OCI-LY1 (cell line): ENCODE measurements around the gene ZYX.

ENCODE experiments used
- H2AFZ ChIP-seq: fragments of 200-600 bp; sonication (generic), shearing (Covaris generic); 2 replicates; pipeline ENCODE4 v1.6.0; 2014; ENCODE audit warnings: antibody characterized with exemption, mild to moderate bottlenecking, low read length
- H3F3A ChIP-seq: fragments of 200-600 bp; sonication (generic), shearing (Covaris generic); 2 replicates; pipeline ENCODE4 v1.6.0; 2014; ENCODE audit warnings: mild to moderate bottlenecking, antibody characterized with exemption, low read length, moderate library complexity; ENCODE audit not compliant: insufficient read depth
- H3K27ac ChIP-seq: fragments of 200-600 bp; sonication (generic); 2 replicates; pipeline ENCODE4 v1.5.1; 2014; ENCODE audit warnings: low read length, mixed run types, mild to moderate bottlenecking, low read depth; ENCODE audit not compliant: poor library complexity, severe bottlenecking
- H3K27me3 ChIP-seq: fragments of 200-600 bp; sonication (generic); 2 replicates; pipeline ENCODE4 v1.6.0; 2014; ENCODE audit warnings: antibody characterized with exemption, mild to moderate bottlenecking, low read length, moderate library complexity; ENCODE audit not compliant: insufficient read depth
- H3K36me3 ChIP-seq: fragments of 200-600 bp; sonication (generic); 2 replicates; pipeline ENCODE4 v1.6.1; 2014; ENCODE audit warnings: mild to moderate bottlenecking, antibody characterized with exemption, low read length, moderate library complexity, mixed read lengths; ENCODE audit not compliant: insufficient read depth
- H3K4me1 ChIP-seq: fragments of 200-600 bp; sonication (generic); 2 replicates; pipeline ENCODE4 v1.5.1; 2014; ENCODE audit warnings: mild to moderate bottlenecking, low read length, moderate library complexity; ENCODE audit not compliant: insufficient read depth, severe bottlenecking
- H3K4me2 ChIP-seq: fragments of 200-600 bp; sonication (generic), shearing (Covaris generic); 2 replicates; pipeline ENCODE4 v1.6.1; 2014; ENCODE audit warnings: low read length
- H3K4me3 ChIP-seq: fragments of 200-600 bp; sonication (generic); 2 replicates; pipeline ENCODE4 v1.5.1; 2014; ENCODE audit warnings: low read length, low read depth, mild to moderate bottlenecking, mixed read lengths; ENCODE audit not compliant: poor library complexity, severe bottlenecking
- H3K79me2 ChIP-seq: fragments of 200-600 bp; shearing (Covaris generic); 2 replicates; pipeline ENCODE4 v1.6.1; 2016; ENCODE audit warnings: mixed run types, low read length, mixed read lengths; ENCODE audit not compliant: insufficient read depth
- H3K9ac ChIP-seq: fragments of 200-600 bp; sonication (generic), shearing (Covaris generic); 2 replicates; pipeline ENCODE4 v1.6.1; 2014; ENCODE audit warnings: mild to moderate bottlenecking, low read length, mixed read lengths
- H3K9me2 ChIP-seq: fragments of 200-600 bp; sonication (generic), shearing (Covaris generic); 2 replicates; pipeline ENCODE4 v1.6.1; 2014; ENCODE audit warnings: low read depth, mild to moderate bottlenecking, low read length, mixed read lengths
- H3K9me3 ChIP-seq: fragments of 200-600 bp; shearing (Covaris generic); 2 replicates; pipeline ENCODE4 v1.6.1; 2014; ENCODE audit warnings: low read length, mixed read lengths
- H4K20me1 ChIP-seq: fragments of 200-600 bp; sonication (generic), shearing (Covaris generic); 2 replicates; pipeline ENCODE4 v1.6.0; 2016; ENCODE audit warnings: mild to moderate bottlenecking, low read length; ENCODE audit not compliant: insufficient read depth
- CTCF ChIP-seq: fragments of 200-600 bp; sonication (generic), shearing (Covaris generic); IDR thresholded peaks from 2 replicates; pipeline ENCODE4 v1.5.1; 2017; ENCODE audit warnings: mild to moderate bottlenecking, antibody characterized with exemption, low read length, moderate library complexity, mixed read lengths
- EZH2 ChIP-seq: fragments of 200-600 bp; sonication (generic), shearing (Covaris generic); IDR thresholded peaks from 2 replicates; pipeline ENCODE4 v1.8.0; 2017; ENCODE audit warnings: borderline replicate concordance, mixed run types, mild to moderate bottlenecking, antibody characterized with exemption, low read length, moderate library complexity, mixed read lengths

Gene ZYX

DNA sequence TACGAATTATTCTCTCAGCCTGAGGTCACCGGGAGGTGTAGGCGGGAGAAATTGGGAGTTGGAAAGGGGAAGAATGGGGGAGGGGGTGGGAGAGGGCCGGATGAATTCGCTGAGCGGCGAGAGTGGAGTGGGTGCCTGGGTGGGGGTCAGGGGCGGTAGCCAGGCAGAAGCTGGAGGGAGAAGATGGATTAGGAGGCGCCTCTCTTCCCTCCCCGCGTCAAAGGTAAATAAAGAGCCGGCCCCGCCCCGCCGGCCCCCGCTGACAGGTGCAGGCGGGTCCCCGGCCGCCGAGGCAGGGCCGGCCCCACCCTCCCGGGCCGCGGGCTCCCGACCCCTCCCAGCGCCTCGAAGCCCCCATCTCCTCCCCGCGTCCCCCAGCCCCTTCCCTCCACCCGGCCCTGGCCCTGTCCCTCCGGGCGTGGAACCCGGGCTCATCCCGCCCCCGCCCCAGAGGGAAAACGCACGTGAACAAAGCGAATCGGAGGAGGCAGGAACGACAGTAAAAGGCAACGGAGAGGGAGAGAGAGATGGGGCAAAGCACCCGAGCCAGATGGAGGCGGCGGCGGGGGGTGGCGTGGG is 19.5 kb upstream of the ZYX start:
- no peaks in the 10 kb centered on the region for H3K4me1 ChIP-seq
- no peaks in the 10 kb centered on the region for H3K9me3 ChIP-seq
- TF ChIP-seq CTCF (no peak), EZH2 (no peak)
- H3K4me2 ChIP-seq = peak overlapping the region; percentile 20; the same call in 1 of the 2 replicates
- H3K4me3 ChIP-seq = no peak overlapping the region
- no peaks in the 10 kb centered on the region for H3F3A ChIP-seq
- peaks cover 8% of the 10 kb centered on the region for H3K27me3 ChIP-seq
- no peak overlapping the region for H2AFZ ChIP-seq
- H4K20me1 ChIP-seq = peaks cover 3% of the 10 kb centered on the region; the same call in 1 of the 2 replicates
- H3K36me3 ChIP-seq = no peaks in the 10 kb centered on the region
- no peak overlapping the region for H3K9ac ChIP-seq
- H3K27ac ChIP-seq = no peak overlapping the region
- no peaks in the 10 kb centered on the region for H3K79me2 ChIP-seq
- no peaks in the 10 kb centered on the region for H3K9me2 ChIP-seq

DNA sequence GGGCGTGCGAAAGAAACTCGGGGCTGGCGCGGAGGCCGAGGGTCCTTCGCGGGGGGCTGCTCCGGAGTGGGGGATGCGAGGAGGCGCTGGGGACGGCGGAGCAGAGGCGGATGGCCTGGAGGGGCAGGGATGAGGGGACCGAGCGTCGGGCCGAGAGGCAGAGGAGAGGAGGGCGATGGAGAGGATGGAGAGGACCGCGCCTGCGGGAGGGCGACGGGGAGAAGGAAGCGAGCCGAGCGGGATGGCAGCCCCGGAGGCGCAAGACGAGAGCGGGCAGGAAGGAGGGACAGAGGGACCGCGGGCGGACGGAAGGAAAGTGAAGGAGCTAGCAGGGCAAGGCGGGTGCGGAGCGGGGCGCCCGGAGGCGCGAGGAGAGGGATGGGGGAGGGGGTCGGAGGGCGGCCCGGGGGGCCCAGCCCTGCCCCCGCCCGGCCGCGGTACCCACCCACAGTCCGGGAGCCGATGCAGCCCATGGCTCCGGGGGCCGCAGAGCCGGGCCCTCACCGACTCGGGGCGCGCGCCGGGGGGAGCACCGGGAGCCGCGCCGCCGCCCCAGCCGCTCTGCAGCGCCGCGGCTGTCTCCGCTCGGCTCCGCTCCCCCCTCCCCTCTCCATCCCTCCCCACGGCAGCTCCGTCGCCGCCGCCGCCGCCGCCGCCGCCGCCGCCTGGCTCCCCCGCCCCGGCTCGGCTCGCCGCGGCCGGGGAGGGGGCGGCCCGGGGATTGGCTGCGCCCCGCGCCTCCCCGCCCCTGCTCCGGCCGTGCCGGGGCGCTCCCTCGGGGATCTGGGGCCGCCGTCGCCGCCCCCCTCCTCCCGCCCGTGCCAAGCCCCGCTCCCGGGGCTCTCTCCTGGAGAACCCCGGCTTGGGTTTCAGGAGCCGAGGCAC is 18.8 kb upstream of the ZYX start, which contains the start of gene FAM131B:
Gene FAM131B (minus strand): TSS at position 583 of the 885 bp plus-strand sequence. CDS start 110 bp downstream, at position 473.
- Histone ChIP-seq H2AFZ (no peak within 1 kb of the TSS), H3K4me2 (peak within 1 kb of the TSS; percentile 20; the same call in 1 of the 2 replicates), H4K20me1 (peaks cover 3% of the 10 kb centered on the region; the same call in 1 of the 2 replicates), H3K9ac (no peak within 1 kb of the TSS), H3K4me1 (no peaks in the 10 kb centered on the region), H3K4me3 (no peak within 1 kb of the TSS), H3F3A (no peaks in the 10 kb centered on the region), H3K9me3 (no peaks in the 10 kb centered on the region), H3K27ac (no peak within 1 kb of the TSS), H3K79me2 (no peaks in the 10 kb centered on the region), H3K9me2 (no peaks in the 10 kb centered on the region), H3K36me3 (no peaks in the 10 kb centered on the region), H3K27me3 (peaks cover 8% of the 10 kb centered on the region)
- TF ChIP-seq EZH2 (no peak; the same call in 1 of the 2 replicates), CTCF (no peak)

GRCh38 chr7:143363016-143363937 is 17.9 kb upstream of the ZYX start:
- Histone ChIP-seq H3K4me3 (no peak overlapping the region), H3K9ac (no peak overlapping the region)

More at GRCh38 chr7:143363016-143363937, 17.9 kb upstream of the ZYX start:
- no peak overlapping the region for H3K4me2 ChIP-seq
- H3K27ac ChIP-seq = no peak overlapping the region
- H3K27me3 ChIP-seq = peaks cover 15% of the 10 kb centered on the region
- no peaks in the 10 kb centered on the region for H3F3A ChIP-seq
- no peaks in the 10 kb centered on the region for H3K36me3 ChIP-seq
- TF ChIP-seq EZH2 (no peak), CTCF (no peak)
- H4K20me1 ChIP-seq = peaks cover 3% of the 10 kb centered on the region; the same call in 1 of the 2 replicates
- no peaks in the 10 kb centered on the region for H3K9me2 ChIP-seq
- no peak overlapping the region for H2AFZ ChIP-seq
- H3K9me3 ChIP-seq = no peaks in the 10 kb centered on the region
- H3K4me1 ChIP-seq = no peaks in the 10 kb centered on the region
- H3K79me2 ChIP-seq = no peaks in the 10 kb centered on the region
